ENCODE data around the gene DOK5. TPM values are rescaled to one million over a fixed set of nuclear protein-coding genes. Genes with fewer than 3 reads are reported as not detected.

DOK5 gene
- total RNA-seq, 1 donor from 2014 or later: 14.3 TPM

- no peak for DNase-seq
- Histone ChIP-seq H3K9me3 (replicated peaks) (no peaks in the 10 kb centered on the region), H3K4me1 (peaks cover 14% of the 10 kb centered on the region), H3K27me3 (ENCODE audit: low read depth) (no peaks in the 10 kb centered on the region), H3K27ac (replicated peaks) (no peak overlapping the region), H3K36me3 (no peaks in the 10 kb centered on the region), H3K4me3 (peak overlapping the region; percentile 37)
- intact Hi-C loops (cut with micrococcal nuclease): no loop called here
- TF ChIP-seq CTCF (IDR thresholded peaks at IDR 0.05; ENCODE audit: borderline replicate concordance): no peak
Measured at GRCh38 chr20:54619682-54620081, 144.3 kb downstream of the DOK5 start.

- H3K27me3 ChIP-seq (ENCODE audit: low read depth): no peaks in the 10 kb centered on the region
- H3K36me3 ChIP-seq: no peaks in the 10 kb centered on the region
- intact Hi-C loops (cut with micrococcal nuclease): no loop called here
- no peak overlapping the region for H3K27ac ChIP-seq (replicated peaks)
- H3K4me3 ChIP-seq: no peak overlapping the region
- peaks cover 14% of the 10 kb centered on the region for H3K4me1 ChIP-seq
- H3K9me3 ChIP-seq (replicated peaks): no peaks in the 10 kb centered on the region
- no peak for TF ChIP-seq CTCF (IDR thresholded peaks at IDR 0.05; ENCODE audit: borderline replicate concordance)
- no peak for DNase-seq
Measured at GRCh38 chr20:54620611-54621010, 145.2 kb downstream of the DOK5 start.

GRCh38 chr20:54622333-54623295 lies 147.2 kb downstream of the DOK5 start:
- no peak for TF ChIP-seq CTCF (IDR thresholded peaks at IDR 0.05; ENCODE audit: borderline replicate concordance)
- H3K4me3 ChIP-seq: no peak overlapping the region
- no peaks in the 10 kb centered on the region for H3K36me3 ChIP-seq
- DNase-seq: no peak
- H3K27me3 ChIP-seq (ENCODE audit: low read depth): no peaks in the 10 kb centered on the region
- intact Hi-C loops (cut with micrococcal nuclease): no loop called here
- no peak overlapping the region for H3K27ac ChIP-seq (replicated peaks)
- H3K4me1 ChIP-seq: peaks cover 14% of the 10 kb centered on the region
- no peaks in the 10 kb centered on the region for H3K9me3 ChIP-seq (replicated peaks)

- intact Hi-C loops (cut with micrococcal nuclease): no loop called here
- Histone ChIP-seq H3K27ac (replicated peaks) (no peak overlapping the region), H3K9me3 (replicated peaks) (no peaks in the 10 kb centered on the region), H3K36me3 (no peaks in the 10 kb centered on the region), H3K27me3 (ENCODE audit: low read depth) (no peaks in the 10 kb centered on the region), H3K4me1 (peaks cover 13% of the 10 kb centered on the region), H3K4me3 (no peak overlapping the region)
- no peak for DNase-seq
- no peak for TF ChIP-seq CTCF (IDR thresholded peaks at IDR 0.05; ENCODE audit: borderline replicate concordance)
Measured at GRCh38 chr20:54623991-54624569, 148.7 kb downstream of the DOK5 start.

GRCh38 chr20:54624706-54625390 lies 149.5 kb downstream of the DOK5 start:
- no peak for TF ChIP-seq CTCF (IDR thresholded peaks at IDR 0.05; ENCODE audit: borderline replicate concordance)

More at GRCh38 chr20:54624706-54625390, 149.5 kb downstream of the DOK5 start:
- intact Hi-C loops (cut with micrococcal nuclease): no loop called here
- no peak overlapping the region for H3K27ac ChIP-seq (replicated peaks)
- H3K4me3 ChIP-seq: no peak overlapping the region
- H3K36me3 ChIP-seq: no peaks in the 10 kb centered on the region
- no peak for DNase-seq
- H3K9me3 ChIP-seq (replicated peaks): no peaks in the 10 kb centered on the region
- H3K27me3 ChIP-seq (ENCODE audit: low read depth): no peaks in the 10 kb centered on the region
- H3K4me1 ChIP-seq: peaks cover 6% of the 10 kb centered on the region

Measured in left ventricle myocardium inferior (tissue), 1 donor.